K562 (cell line): Measurements from ENCODE around the gene KLK3. TPM values are rescaled to one million over a fixed set of nuclear protein-coding genes. Genes with fewer than 3 reads are reported as not detected.

Experiments
- BRD9 ChIP-seq: fragments of 450-650 bp; IDR thresholded peaks from 2 replicates; pipeline ENCODE4 v1.6.1; 2018; ENCODE audit warnings: low read depth; ENCODE audit not compliant: partially characterized antibody
- CGGBP1 ChIP-seq: fragments of 250-450 bp; sonication (Bioruptor Pico); IDR thresholded peaks from 2 replicates; pipeline ENCODE4 v1.9.0; 2021; ENCODE audit warnings: mild to moderate bottlenecking
- CHAMP1 ChIP-seq: fragments of 450-650 bp; IDR thresholded peaks from 2 replicates; pipeline ENCODE4 v1.6.1; 2016; ENCODE audit warnings: mild to moderate bottlenecking
- CHD4 ChIP-seq: fragments of 200-600 bp; sonication (generic); IDR thresholded peaks from 3 replicates; pipeline ENCODE4 v1.6.1; 2012; ENCODE audit warnings: low read depth, mild to moderate bottlenecking, mixed read lengths, low read length, inconsistent platforms; ENCODE audit not compliant: insufficient read depth, insufficient replicate concordance, poor library complexity, severe bottlenecking
- CXXC5 ChIP-seq: fragments of 250-450 bp; sonication (Bioruptor Pico); IDR thresholded peaks from 2 replicates; pipeline ENCODE4 v1.8.0; 2022; ENCODE audit warnings: inconsistent platforms, mild to moderate bottlenecking, moderate library complexity
- E2F4 ChIP-seq: sonication (generic); formaldehyde crosslinking; IDR thresholded peaks from 2 replicates; pipeline ENCODE4 v1.8.0; 2022; ENCODE audit warnings: mild to moderate bottlenecking, low read depth, missing genetic modification reagents
- HMG20A ChIP-seq: fragments of 450-650 bp; formaldehyde crosslinking; conservative IDR thresholded peaks from 2 replicates; pipeline ENCODE4 v1.4.0; 2020; ENCODE audit warnings: mild to moderate bottlenecking, mixed read lengths
- MYNN ChIP-seq, 2 experiments: sonication (generic); formaldehyde crosslinking in 1 of 2; IDR thresholded peaks; 2 replicates each; pipeline versions ENCODE4 v1.5.0 to v1.6.1; 2016 to 2020; ENCODE audit warnings: antibody characterized with exemption in 1 of 2, missing genetic modification reagents in 1 of 2
- NFE2L1 ChIP-seq: fragments of 450-650 bp; IDR thresholded peaks from 2 replicates; pipeline ENCODE4 v1.6.1; 2016; ENCODE audit warnings: missing genetic modification characterization, low read depth, mild to moderate bottlenecking, missing compliant biosample characterization, moderate library complexity, borderline replicate concordance
- PHF21A ChIP-seq: fragments of 450-650 bp; IDR thresholded peaks from 2 replicates; pipeline ENCODE4 v1.6.1; 2017; ENCODE audit warnings: low read depth, borderline replicate concordance
- PTTG1 ChIP-seq: fragments of 450-650 bp; IDR thresholded peaks from 2 replicates; pipeline ENCODE4 v1.6.1; 2016; ENCODE audit warnings: low read depth, mild to moderate bottlenecking, missing genetic modification characterization, missing compliant biosample characterization
- RBM39 ChIP-seq: fragments of 200-400 bp; formaldehyde crosslinking; optimal IDR thresholded peaks from 2 replicates; pipeline ENCODE3; 2018; ENCODE audit warnings: low read depth, low read length
- SIRT6 ChIP-seq: IDR thresholded peaks from one replicate; pipeline ENCODE4 v1.6.1; 2012; ENCODE audit warnings: low read depth, mild to moderate bottlenecking, control low read depth, inconsistent platforms, low read length, moderate library complexity
- SMARCE1 ChIP-seq: fragments of 450-650 bp; IDR thresholded peaks from 2 replicates; pipeline ENCODE4 v1.7.1; 2016; ENCODE audit warnings: mild to moderate bottlenecking
- TARDBP ChIP-seq: fragments of 450-650 bp; IDR thresholded peaks from 2 replicates; pipeline ENCODE4 v1.6.1; 2016
- TFAM ChIP-seq: fragments of 250-450 bp; sonication (Bioruptor Pico); conservative IDR thresholded peaks from 2 replicates; pipeline ENCODE4 v1.5.0; 2021; ENCODE audit warnings: mild to moderate bottlenecking, moderate library complexity
- UBTF ChIP-seq, 2 experiments: IDR thresholded peaks; 2 replicates each; pipeline ENCODE4 v1.6.1; 2012; ENCODE audit warnings: improper control_type of control experiment in 2 of 2, low read depth in 2 of 2, low read length in 2 of 2, borderline replicate concordance in 1 of 2
- ZNF140 ChIP-seq: fragments of 250-450 bp; sonication (Bioruptor Pico); IDR thresholded peaks from 2 replicates; pipeline ENCODE4 v1.8.0; 2021; ENCODE audit warnings: moderate library complexity, mild to moderate bottlenecking, inconsistent platforms
- ZNF263 ChIP-seq: sonication (generic); formaldehyde crosslinking; IDR thresholded peaks from 2 replicates; pipeline ENCODE4 v1.8.0; 2022; ENCODE audit warnings: mild to moderate bottlenecking, missing genetic modification reagents, borderline replicate concordance
- ZNF717 ChIP-seq: fragments of 250-450 bp; sonication (Bioruptor Pico); IDR thresholded peaks from 2 replicates; pipeline ENCODE4 v1.5.0; 2021
- ZSCAN29 ChIP-seq: fragments of 450-650 bp; IDR thresholded peaks from 2 replicates; pipeline ENCODE4 v1.6.1; 2017
- polyA plus RNA-seq, 8 experiments: library from polyadenylated mRNA; depleted of rRNA in 4 of 8; stranded (reverse) in 5 of 8; unstranded in 3 of 8; fragments of >200 nt; fragmentation: Nextera tagmentation in 2 of 8; fragmentation: Illumina TruSeq in 1 of 8; extraction: Ambion mirVana in 2 of 8; extraction: Trizol in 1 of 8; gene quantifications; 2 replicates each; pipeline versions ENCODE4 v1.2.1 to v1.2.3, GENCODE V29; 2011 to 2014; ENCODE audit warnings: inconsistent platforms in 1 of 8, missing spikeins in 1 of 8
- total RNA-seq, 7 experiments: library from RNA; depleted of rRNA in 6 of 7; stranded (reverse); fragments of >200 nt in 6 of 7; fragmentation: Illumina TruSeq in 2 of 7; extraction: Trizol in 2 of 7; gene quantifications; 2 replicates each; pipeline versions ENCODE4 v1.2.1 to v1.2.3, GENCODE V29; 2011 to 2021; ENCODE audit warnings: low replicate concordance in 1 of 7

The KLK3 gene
- total and polyA plus RNA-seq, 9 of the 15 experiments (the other 6 are each of a cell fraction or from before 2014, with no cell fraction given) = not detected

GRCh38 chr19:50823389-50824042 is 31.2 kb upstream of the KLK3 start, which contains the start of gene KLK1 (continued):
- TF ChIP-seq ZNF263 (CRISPR knock-in tag) (peak; percentile 92), SMARCE1 (peak; percentile 87), ZNF140 (CRISPR knock-in tag) (no peak), PHF21A (peak; percentile 40; the same call in 1 of the 2 replicates), ZSCAN29 (no peak), TFAM (CRISPR knock-in tag) (no peak), MYNN (IDR thresholded peaks at IDR 0.05) (no peak), MYNN (CRISPR knock-in tag; IDR thresholded peaks at IDR 0.05) (no peak), SIRT6 (no peak), CXXC5 (CRISPR knock-in tag) (peak; percentile 36; the same call in 1 of the 2 replicates), NFE2L1 (tag) (no peak), RBM39 (no peak), PTTG1 (tag) (no peak), CHD4 (no peak), CGGBP1 (CRISPR knock-in tag) (no peak), UBTF (IDR thresholded peaks at IDR 0.05; ENCODE audit: borderline replicate concordance in 1 of 2, low read depth in 2 of 2, low read length in 2 of 2) (0 out of 4 replicates have a peak, but pooled peaks of 1 of the 2 experiments have one; percentile 47), BRD9 (no peak), ZNF717 (no peak), HMG20A (CRISPR knock-in tag) (no peak), CHAMP1 (no peak), E2F4 (no peak), TARDBP (no peak)
